PC-9 (cell line): ENCODE measurements around the gene GNGT1.

Experiments
- EZH2 ChIP-seq: fragments of 200-600 bp; sonication (generic); IDR thresholded peaks from 2 replicates; pipeline ENCODE4 v1.8.0; 2017; ENCODE audit warnings: antibody characterized with exemption, low read depth
- TF ChIP-seq, protein P1 (sequence below): fragments of 200-600 bp; sonication (generic); conservative IDR thresholded peaks from 2 replicates; pipeline ENCODE4 v1.6.1; 2017; ENCODE audit warnings: mixed run types, antibody characterized with exemption, mild to moderate bottlenecking, moderate library complexity

DNA sequence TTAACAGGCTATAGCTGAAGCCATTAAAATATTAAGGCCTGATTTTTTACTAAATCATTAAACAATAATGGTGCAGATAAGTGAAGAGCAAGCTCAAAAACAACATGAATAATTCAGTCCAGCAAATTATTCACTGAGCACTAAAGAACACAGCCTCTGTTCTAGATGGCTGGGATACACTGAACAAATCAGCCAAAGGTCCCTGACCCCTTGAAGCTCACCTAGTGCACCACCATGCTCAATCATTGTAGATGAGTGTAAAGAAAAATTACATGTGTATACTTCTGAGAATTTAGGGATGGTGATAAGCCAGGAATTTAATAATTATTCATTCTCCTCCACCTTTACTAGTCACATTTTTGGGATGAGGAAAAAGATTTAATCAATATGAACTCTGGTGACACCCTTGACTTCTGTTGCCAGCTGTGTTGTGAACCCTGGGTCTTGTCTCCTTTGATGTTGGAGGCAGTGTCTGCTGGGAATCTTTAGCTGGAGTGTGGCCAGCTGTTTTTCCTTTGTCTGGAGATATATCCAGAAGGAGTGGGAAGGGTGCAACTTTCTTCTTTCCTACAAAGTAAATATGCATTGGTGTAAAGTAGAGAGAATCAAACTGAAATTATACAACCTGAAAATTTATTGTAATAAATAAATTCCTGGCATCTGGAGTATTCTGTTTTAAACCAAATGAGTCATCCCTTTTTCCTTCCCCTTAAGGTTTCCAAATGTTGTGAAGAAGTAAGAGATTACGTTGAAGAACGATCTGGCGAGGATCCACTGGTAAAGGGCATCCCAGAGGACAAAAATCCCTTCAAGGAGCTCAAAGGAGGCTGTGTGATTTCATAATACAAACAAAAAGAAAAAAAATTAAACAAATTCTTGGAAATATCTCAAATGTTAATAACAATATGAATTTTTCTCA is 4.0 kb downstream of the GNGT1 start:
- no peak for TF ChIP-seq EZH2
- TF ChIP-seq, protein P1, sequence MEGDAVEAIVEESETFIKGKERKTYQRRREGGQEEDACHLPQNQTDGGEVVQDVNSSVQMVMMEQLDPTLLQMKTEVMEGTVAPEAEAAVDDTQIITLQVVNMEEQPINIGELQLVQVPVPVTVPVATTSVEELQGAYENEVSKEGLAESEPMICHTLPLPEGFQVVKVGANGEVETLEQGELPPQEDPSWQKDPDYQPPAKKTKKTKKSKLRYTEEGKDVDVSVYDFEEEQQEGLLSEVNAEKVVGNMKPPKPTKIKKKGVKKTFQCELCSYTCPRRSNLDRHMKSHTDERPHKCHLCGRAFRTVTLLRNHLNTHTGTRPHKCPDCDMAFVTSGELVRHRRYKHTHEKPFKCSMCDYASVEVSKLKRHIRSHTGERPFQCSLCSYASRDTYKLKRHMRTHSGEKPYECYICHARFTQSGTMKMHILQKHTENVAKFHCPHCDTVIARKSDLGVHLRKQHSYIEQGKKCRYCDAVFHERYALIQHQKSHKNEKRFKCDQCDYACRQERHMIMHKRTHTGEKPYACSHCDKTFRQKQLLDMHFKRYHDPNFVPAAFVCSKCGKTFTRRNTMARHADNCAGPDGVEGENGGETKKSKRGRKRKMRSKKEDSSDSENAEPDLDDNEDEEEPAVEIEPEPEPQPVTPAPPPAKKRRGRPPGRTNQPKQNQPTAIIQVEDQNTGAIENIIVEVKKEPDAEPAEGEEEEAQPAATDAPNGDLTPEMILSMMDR, result no peak
